GM23338 (cell line): ENCODE data around the gene P2RX4.

ENCODE experiments used
- CTCF ChIP-seq, 2 experiments: fragments of 200-600 bp in 1 of 2; sonication (generic) in 1 of 2; conservative IDR thresholded peaks; 2 replicates each; pipeline versions ENCODE4 v1.5.1 to v1.6.1; 2016 to 2017; ENCODE audit warnings: antibody characterized with exemption in 2 of 2, low read depth in 2 of 2, mild to moderate bottlenecking in 2 of 2, moderate library complexity in 1 of 2
- EZH2 ChIP-seq: fragments of 200-600 bp; sonication (generic); IDR thresholded peaks from one replicate; pipeline ENCODE4 v1.8.0; 2017; ENCODE audit warnings: antibody characterized with exemption, mild to moderate bottlenecking, low read depth; ENCODE audit not compliant: unreplicated experiment
- JUNB ChIP-seq: IDR thresholded peaks from one replicate; pipeline ENCODE4 v1.6.1; 2016; ENCODE audit warnings: antibody characterized with exemption; ENCODE audit not compliant: unreplicated experiment
- NANOG ChIP-seq: IDR thresholded peaks from 2 replicates; pipeline ENCODE4 v1.6.1; 2016; ENCODE audit warnings: antibody characterized with exemption, borderline replicate concordance
- POLR2AphosphoS5 ChIP-seq: IDR thresholded peaks from 2 replicates; pipeline ENCODE4 v1.6.1; 2016; ENCODE audit warnings: antibody characterized with exemption, low read depth
- REST ChIP-seq: IDR thresholded peaks from one replicate; pipeline ENCODE4 v1.6.1; 2018; ENCODE audit warnings: antibody characterized with exemption; ENCODE audit not compliant: unreplicated experiment
- STAT1 ChIP-seq: IDR thresholded peaks from one replicate; pipeline ENCODE4 v1.6.1; 2016; ENCODE audit warnings: antibody characterized with exemption; ENCODE audit not compliant: unreplicated experiment
- TF ChIP-seq, protein P1 (sequence below): IDR thresholded peaks from 2 replicates; pipeline ENCODE4 v1.6.1; 2016; ENCODE audit warnings: antibody characterized with exemption

DNA sequence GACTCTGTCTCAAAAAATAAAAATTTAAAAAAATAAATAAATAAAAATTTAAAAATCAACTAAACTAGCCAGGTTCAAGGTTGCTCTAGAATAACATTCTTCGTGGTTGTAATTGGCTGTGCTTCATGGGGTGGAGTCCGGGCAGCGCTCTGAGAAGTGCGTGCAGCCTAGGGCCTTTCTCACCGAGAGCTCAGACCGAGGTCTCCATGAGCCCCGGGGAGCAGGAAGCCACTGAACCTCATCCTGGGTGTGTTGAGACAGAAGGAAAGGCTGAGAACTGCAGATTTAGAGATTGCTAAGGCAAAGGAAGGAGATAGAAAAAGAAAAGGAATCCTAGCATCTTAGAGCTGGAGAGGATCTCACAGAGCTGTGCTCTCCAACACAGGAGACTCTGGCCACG is 14.7 kb downstream of the P2RX4 start:
- TF ChIP-seq CTCF (conservative IDR thresholded peaks at IDR 0.05; ENCODE audit: low read depth in 2 of 2) (no peak), POLR2AphosphoS5 (no peak), EZH2 (no peak), JUNB (no peak), NANOG (no peak), STAT1 (no peak), REST (no peak)
- TF ChIP-seq, protein P1, sequence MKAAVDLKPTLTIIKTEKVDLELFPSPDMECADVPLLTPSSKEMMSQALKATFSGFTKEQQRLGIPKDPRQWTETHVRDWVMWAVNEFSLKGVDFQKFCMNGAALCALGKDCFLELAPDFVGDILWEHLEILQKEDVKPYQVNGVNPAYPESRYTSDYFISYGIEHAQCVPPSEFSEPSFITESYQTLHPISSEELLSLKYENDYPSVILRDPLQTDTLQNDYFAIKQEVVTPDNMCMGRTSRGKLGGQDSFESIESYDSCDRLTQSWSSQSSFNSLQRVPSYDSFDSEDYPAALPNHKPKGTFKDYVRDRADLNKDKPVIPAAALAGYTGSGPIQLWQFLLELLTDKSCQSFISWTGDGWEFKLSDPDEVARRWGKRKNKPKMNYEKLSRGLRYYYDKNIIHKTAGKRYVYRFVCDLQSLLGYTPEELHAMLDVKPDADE = no peak
